A549 (cell line): Measurements from ENCODE around the gene HERPUD2. TPM values are rescaled to one million over a fixed set of nuclear protein-coding genes. Genes with fewer than 3 reads are reported as not detected.

Source experiments
- ATAC-seq, 2 experiments: fragments of 200-7000 bp in 1 of 2; fragments of >200 bp in 1 of 2; cut with Nextera tagmentation in 1 of 2; cut with Tn5 transposase in 1 of 2; 3 replicates each; pipeline versions ENCODE4 v1.8.0 to v1.9.1; 2018 to 2020; ENCODE audit warnings: mild to moderate bottlenecking in 1 of 2, moderate library complexity in 1 of 2
- CTCF ChIA-PET: fragments of 300-600 bp; sonication (Branson Sonifier 250); formaldehyde crosslinking; extraction: SDS; loops from one replicate; lab custom pipeline; 2021; ENCODE audit warnings: antibody characterized with exemption, inconsistent platforms; lab: Yijun Ruan, JAX
- POLR2A ChIA-PET: fragments of 350-600 bp; formaldehyde crosslinking; extraction: SDS; loops from one replicate; lab custom pipeline; 2021; ENCODE audit warnings: antibody characterized with exemption, inconsistent platforms; lab: Yijun Ruan, JAX
- DNase-seq, 2 experiments: peaks; one replicate each; pipeline versions ENCODE4 v3.0.0 to v3.0.0-alpha.2; 2011 to 2016; ENCODE audit warnings: low read depth in 1 of 2, low spot score in 1 of 2
- FAIRE-seq: peaks from 2 replicates; lab custom pipeline; 2011; peaks lifted over from hg19 to GRCh38; lab: Jason Lieb, UNC
- H3K27ac ChIP-seq, 2 experiments: fragments of >200 bp; sonication (Bioruptor Twin); formaldehyde crosslinking; 3 replicates each; pipeline ENCODE4 v1.5.1; 2016 to 2017
- H3K4me1 ChIP-seq: fragments of >200 bp; sonication (Bioruptor Twin); formaldehyde crosslinking; 3 replicates; pipeline ENCODE4 v1.6.1; 2016
- H3K4me2 ChIP-seq: fragments of >200 bp; sonication (Bioruptor Twin); formaldehyde crosslinking; 3 replicates; pipeline ENCODE4 v1.6.1; 2016
- H3K4me3 ChIP-seq: fragments of >200 bp; sonication (Bioruptor Twin); formaldehyde crosslinking; 3 replicates; pipeline ENCODE4 v1.5.1; 2016
- H3K9me3 ChIP-seq: fragments of >200 bp; sonication (Bioruptor Twin); formaldehyde crosslinking; 3 replicates; pipeline ENCODE4 v1.6.1; 2016
- CBX2 ChIP-seq: fragments of 200-600 bp; sonication (generic); IDR thresholded peaks from 2 replicates; pipeline ENCODE4 v1.6.1; 2016; ENCODE audit warnings: low read depth, mild to moderate bottlenecking, borderline replicate concordance
- CBX8 ChIP-seq: fragments of 200-600 bp; sonication (generic); IDR thresholded peaks from 2 replicates; pipeline ENCODE4 v1.6.1; 2016
- CEBPB ChIP-seq, 2 experiments: fragments of >200 bp in 1 of 2; sonication (Bioruptor Twin) in 1 of 2; formaldehyde crosslinking in 1 of 2; IDR thresholded peaks; 2 replicates each; pipeline ENCODE4 v1.6.1; 2012 to 2016
- CHD2 ChIP-seq: fragments of 150-350 bp; IDR thresholded peaks from 2 replicates; pipeline ENCODE4 v1.6.1; 2014; ENCODE audit warnings: low read length; ENCODE audit not compliant: partially characterized antibody
- CHD4 ChIP-seq: fragments of 200-600 bp; sonication (generic); IDR thresholded peaks from 2 replicates; pipeline ENCODE4 v1.6.1; 2016; ENCODE audit warnings: antibody characterized with exemption, mild to moderate bottlenecking, borderline replicate concordance
- FOSL2 ChIP-seq, 2 experiments: fragments of 450-650 bp in 1 of 2; fragments of >200 bp in 1 of 2; sonication (Bioruptor Twin) in 1 of 2; formaldehyde crosslinking; IDR thresholded peaks; 2 replicates each; pipeline versions ENCODE4 v1.5.0 to v1.6.1; 2016 to 2020; ENCODE audit warnings: mild to moderate bottlenecking in 1 of 2, moderate library complexity in 1 of 2
- GATA3 ChIP-seq: IDR thresholded peaks from 2 replicates; pipeline ENCODE4 v1.6.1; 2012; ENCODE audit warnings: borderline replicate concordance
- MAFK ChIP-seq: fragments of 450-650 bp; IDR thresholded peaks from 2 replicates; pipeline ENCODE4 v1.6.1; 2014; ENCODE audit not compliant: partially characterized antibody
- MAZ ChIP-seq: fragments of 150-350 bp; IDR thresholded peaks from 2 replicates; pipeline ENCODE4 v1.6.1; 2014; ENCODE audit warnings: antibody characterized with exemption, low read depth, low read length, borderline replicate concordance
- MYC ChIP-seq: IDR thresholded peaks from 2 replicates; pipeline ENCODE4 v1.6.1; 2012; ENCODE audit warnings: mild to moderate bottlenecking, inconsistent platforms, low read length, improper control_type of control experiment, borderline replicate concordance
- RAD21 ChIP-seq, 2 experiments: fragments of >200 bp in 1 of 2; sonication (Bioruptor Twin) in 1 of 2; formaldehyde crosslinking in 1 of 2; IDR thresholded peaks in 1 of 2; conservative IDR thresholded peaks in 1 of 2; 2 replicates in 1 of 2; 3 replicates in 1 of 2; pipeline ENCODE4 v1.6.1; 2012 to 2018; ENCODE audit warnings: inconsistent platforms in 1 of 2
- RARB ChIP-seq: fragments of 250-450 bp; sonication (Bioruptor Pico); IDR thresholded peaks from 2 replicates; pipeline ENCODE4 v1.8.0; 2021; ENCODE audit warnings: mild to moderate bottlenecking, moderate library complexity
- RNF2 ChIP-seq: fragments of 200-600 bp; sonication (generic); IDR thresholded peaks from 2 replicates; pipeline ENCODE4 v1.6.1; 2016; ENCODE audit warnings: low read depth, mild to moderate bottlenecking, antibody characterized with exemption, moderate library complexity, borderline replicate concordance
- SMC3 ChIP-seq: fragments of >200 bp; sonication (Bioruptor Twin); formaldehyde crosslinking; IDR thresholded peaks from 3 replicates; pipeline ENCODE4 v1.6.1; 2018; ENCODE audit warnings: inconsistent platforms
- SREBF2 ChIP-seq: fragments of 450-650 bp; IDR thresholded peaks from 2 replicates; pipeline ENCODE4 v1.6.1; 2014; ENCODE audit warnings: mild to moderate bottlenecking, moderate library complexity
- TP53 ChIP-seq: fragments of 250-450 bp; sonication (Bioruptor Pico); IDR thresholded peaks from 2 replicates; pipeline ENCODE4 v1.5.0; 2021; ENCODE audit warnings: mild to moderate bottlenecking, moderate library complexity
- ZC3H11A ChIP-seq: fragments of 450-650 bp; IDR thresholded peaks from 2 replicates; pipeline ENCODE4 v1.6.1; 2014; ENCODE audit warnings: antibody characterized with exemption, mild to moderate bottlenecking
- ZSCAN20 ChIP-seq: fragments of 250-450 bp; sonication (Bioruptor Pico); IDR thresholded peaks from 2 replicates; pipeline ENCODE4 v1.8.0; 2022; ENCODE audit warnings: mild to moderate bottlenecking, moderate library complexity
- WGBS: methylation state at CpG from one replicate; pipeline ENCODE4 v1.1.6; 2017; ENCODE audit errors: missing lambda C conversion rate; 5-methylcytosine and 5-hydroxymethylcytosine counted together
- polyA plus RNA-seq, 4 experiments: library from polyadenylated mRNA; depleted of rRNA in 3 of 4; stranded (reverse); fragments of >200 nt; fragmentation: RNase III in 1 of 4; extraction: RNeasy Plus Mini Kit Qiagen cat#74134 plus additional on column Dnase treatment in 1 of 4; gene quantifications; 2 replicates in 3 of 4; 3 replicates in 1 of 4; pipeline ENCODE4 v1.2.3, GENCODE V29; 2011 to 2017
- TF ChIP-seq, protein P1 (sequence below): fragments of 150-350 bp; IDR thresholded peaks from 2 replicates; pipeline ENCODE4 v1.6.1; 2014; ENCODE audit warnings: low read depth, mild to moderate bottlenecking, low read length
- TF ChIP-seq, protein P2 (sequence below): fragments of >200 bp; sonication (Bioruptor Twin); formaldehyde crosslinking; IDR thresholded peaks from 3 replicates; pipeline ENCODE4 v1.5.1; 2016
- TF ChIP-seq, protein P3 (sequence below): fragments of 250-450 bp; sonication (Bioruptor Pico); IDR thresholded peaks from 2 replicates; pipeline ENCODE4 v1.5.0; 2021; ENCODE audit warnings: mild to moderate bottlenecking, moderate library complexity, borderline replicate concordance

HERPUD2 gene
- polyA plus RNA-seq, 2 of the 4 experiments (the other 2 are of a cell fraction) = 13.2 to 34.8 TPM

DNA sequence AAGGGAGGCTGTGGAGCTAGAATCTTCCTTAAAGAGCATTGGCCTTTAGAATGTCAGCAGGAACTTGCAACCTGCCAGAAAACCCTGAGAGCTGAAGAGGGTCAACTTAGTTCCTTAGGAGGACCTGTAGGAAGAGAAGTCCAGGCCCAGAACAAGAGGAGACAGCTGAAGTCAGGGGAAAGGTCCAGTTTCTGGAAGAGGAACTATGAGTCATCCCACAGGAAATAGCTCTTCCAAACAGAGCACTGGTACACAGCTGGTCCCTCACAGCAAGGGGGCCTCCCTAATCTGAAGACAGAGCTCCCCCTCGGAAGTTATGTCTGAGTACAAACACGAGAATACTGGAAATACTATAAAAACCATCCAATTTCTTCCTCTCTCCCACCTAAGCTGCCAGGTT is 98.9 kb downstream of the HERPUD2 start:
- WGBS = 69% methylated on average over 2 of the region's 2 CpGs
- ChIA-PET POLR2A (no interaction called here), CTCF (interaction anchor here (0.6 to 3.1 kb wide), 3 partner anchors 12 to 178 kb away, joined by 3 to 13 read pairs (median 3); no protein-coding TSS in a partner anchor)
- no peak; a peak in 1 of 6 replicates for ATAC-seq
- Histone ChIP-seq H3K4me3 (no peak overlapping the region), H3K9me3 (no peaks in the 10 kb centered on the region), H3K4me2 (no peak overlapping the region), H3K4me1 (0 out of 3 replicates have a peak, but pooled peaks cover 3% of the 10 kb centered on the region), H3K27ac (no peak overlapping the region)
- DNase-seq = no peak
- no peak for TF ChIP-seq MAZ
- TF ChIP-seq, protein P1, sequence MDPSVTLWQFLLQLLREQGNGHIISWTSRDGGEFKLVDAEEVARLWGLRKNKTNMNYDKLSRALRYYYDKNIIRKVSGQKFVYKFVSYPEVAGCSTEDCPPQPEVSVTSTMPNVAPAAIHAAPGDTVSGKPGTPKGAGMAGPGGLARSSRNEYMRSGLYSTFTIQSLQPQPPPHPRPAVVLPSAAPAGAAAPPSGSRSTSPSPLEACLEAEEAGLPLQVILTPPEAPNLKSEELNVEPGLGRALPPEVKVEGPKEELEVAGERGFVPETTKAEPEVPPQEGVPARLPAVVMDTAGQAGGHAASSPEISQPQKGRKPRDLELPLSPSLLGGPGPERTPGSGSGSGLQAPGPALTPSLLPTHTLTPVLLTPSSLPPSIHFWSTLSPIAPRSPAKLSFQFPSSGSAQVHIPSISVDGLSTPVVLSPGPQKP = no peak
- no peak for TF ChIP-seq SMC3
- TF ChIP-seq ZSCAN20 (CRISPR knock-in tag) = no peak
- no peak for TF ChIP-seq ZC3H11A
- no peak for TF ChIP-seq CHD2
- TF ChIP-seq CEBPB (IDR thresholded peaks at IDR 0.05) = no peak
- no peak for TF ChIP-seq FOSL2 (IDR thresholded peaks at IDR 0.05)
- TF ChIP-seq FOSL2 (CRISPR knock-in tag; IDR thresholded peaks at IDR 0.05) = 0 out of 2 replicates have a peak, but pooled peaks have one; percentile 9
- no peak for FAIRE-seq

DNA sequence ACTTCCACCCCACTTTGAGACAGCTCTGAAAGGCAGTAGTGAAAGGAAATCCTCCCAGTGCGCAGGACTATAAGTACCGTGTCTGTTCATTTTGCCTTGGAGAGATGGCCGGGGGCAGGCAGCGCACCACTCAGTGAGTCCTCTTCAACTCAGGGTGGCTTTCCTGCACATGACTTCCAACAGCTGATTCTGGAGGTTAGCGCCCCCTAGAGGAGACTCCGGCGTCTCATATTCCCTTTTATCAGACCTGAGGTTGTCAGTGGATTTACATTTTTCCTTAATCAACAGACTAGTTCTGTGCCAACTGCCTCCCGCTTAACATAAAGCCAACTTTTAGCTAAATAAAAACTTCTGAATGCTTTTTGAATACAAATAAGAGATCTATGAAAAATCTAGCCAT is 101.0 kb downstream of the HERPUD2 start:
- DNase-seq = peak in 1 of 2 experiments; percentile 25
- no peaks in the 10 kb centered on the region for H3K9me3 ChIP-seq
- H3K4me2 ChIP-seq = no peak overlapping the region
- TF ChIP-seq SREBF2 = no peak
- TF ChIP-seq, protein P2, sequence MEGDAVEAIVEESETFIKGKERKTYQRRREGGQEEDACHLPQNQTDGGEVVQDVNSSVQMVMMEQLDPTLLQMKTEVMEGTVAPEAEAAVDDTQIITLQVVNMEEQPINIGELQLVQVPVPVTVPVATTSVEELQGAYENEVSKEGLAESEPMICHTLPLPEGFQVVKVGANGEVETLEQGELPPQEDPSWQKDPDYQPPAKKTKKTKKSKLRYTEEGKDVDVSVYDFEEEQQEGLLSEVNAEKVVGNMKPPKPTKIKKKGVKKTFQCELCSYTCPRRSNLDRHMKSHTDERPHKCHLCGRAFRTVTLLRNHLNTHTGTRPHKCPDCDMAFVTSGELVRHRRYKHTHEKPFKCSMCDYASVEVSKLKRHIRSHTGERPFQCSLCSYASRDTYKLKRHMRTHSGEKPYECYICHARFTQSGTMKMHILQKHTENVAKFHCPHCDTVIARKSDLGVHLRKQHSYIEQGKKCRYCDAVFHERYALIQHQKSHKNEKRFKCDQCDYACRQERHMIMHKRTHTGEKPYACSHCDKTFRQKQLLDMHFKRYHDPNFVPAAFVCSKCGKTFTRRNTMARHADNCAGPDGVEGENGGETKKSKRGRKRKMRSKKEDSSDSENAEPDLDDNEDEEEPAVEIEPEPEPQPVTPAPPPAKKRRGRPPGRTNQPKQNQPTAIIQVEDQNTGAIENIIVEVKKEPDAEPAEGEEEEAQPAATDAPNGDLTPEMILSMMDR = peak; percentile 21; the same call in 1 of the 3 replicates
- TF ChIP-seq, all 56 proteins: peak for 1
- Histone ChIP-seq H3K4me1 (0 out of 3 replicates have a peak, but pooled peaks cover 3% of the 10 kb centered on the region), H3K4me3 (no peak overlapping the region), H3K27ac (no peak overlapping the region)
- ChIA-PET CTCF (interaction anchor here (1.1 to 3.1 kb wide), 4 partner anchors 9 to 56 kb away, joined by 4 to 12 read pairs (median 4); no protein-coding TSS in a partner anchor), POLR2A (no interaction called here)
- FAIRE-seq = no peak
- ATAC-seq = peak in 1 of 2 experiments; percentile 54; a peak in 3 of 6 replicates
- 44% methylated on average over 8 of the region's 8 CpGs for WGBS

DNA sequence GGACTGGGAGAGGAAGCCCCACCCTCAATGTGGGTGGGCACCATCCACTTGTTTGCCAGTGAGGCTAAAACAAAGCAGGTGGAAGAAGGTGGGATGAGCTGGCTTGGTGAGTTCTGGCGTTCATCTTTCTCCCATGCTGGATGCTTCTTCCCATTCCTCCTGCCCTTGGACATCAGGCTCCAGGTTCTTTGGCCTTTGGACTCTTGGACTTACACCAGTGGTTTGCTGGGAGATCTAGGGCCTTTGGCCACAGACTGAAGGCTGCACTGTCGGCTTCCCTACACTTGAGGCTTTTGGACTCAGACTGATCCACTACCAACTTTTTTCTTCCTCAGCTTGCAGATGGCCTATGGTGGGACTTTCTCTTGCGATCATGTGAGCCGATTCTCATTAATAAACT is 106.3 kb downstream of the HERPUD2 start:
- ATAC-seq (no peak), DNase-seq (no peak), FAIRE-seq (no peak)
- POLR2A ChIA-PET = no interaction called here
- CTCF ChIA-PET = no interaction called here
- no peak overlapping the region for H3K27ac ChIP-seq
- H3K4me2 ChIP-seq = no peak overlapping the region
- TF ChIP-seq RARB (CRISPR knock-in tag) = no peak
- TF ChIP-seq SREBF2 = no peak
- no peak for TF ChIP-seq CBX2
- TF ChIP-seq MYC = no peak
- no peak for TF ChIP-seq MAFK
- TF ChIP-seq CBX8 = no peak
- no peak for TF ChIP-seq CHD4
- no peak for TF ChIP-seq RNF2
- TF ChIP-seq RAD21 (conservative IDR thresholded peaks at IDR 0.05 in 1 of 2, IDR thresholded peaks at IDR 0.05 in 1 of 2) = no peak
- TF ChIP-seq, protein P3, sequence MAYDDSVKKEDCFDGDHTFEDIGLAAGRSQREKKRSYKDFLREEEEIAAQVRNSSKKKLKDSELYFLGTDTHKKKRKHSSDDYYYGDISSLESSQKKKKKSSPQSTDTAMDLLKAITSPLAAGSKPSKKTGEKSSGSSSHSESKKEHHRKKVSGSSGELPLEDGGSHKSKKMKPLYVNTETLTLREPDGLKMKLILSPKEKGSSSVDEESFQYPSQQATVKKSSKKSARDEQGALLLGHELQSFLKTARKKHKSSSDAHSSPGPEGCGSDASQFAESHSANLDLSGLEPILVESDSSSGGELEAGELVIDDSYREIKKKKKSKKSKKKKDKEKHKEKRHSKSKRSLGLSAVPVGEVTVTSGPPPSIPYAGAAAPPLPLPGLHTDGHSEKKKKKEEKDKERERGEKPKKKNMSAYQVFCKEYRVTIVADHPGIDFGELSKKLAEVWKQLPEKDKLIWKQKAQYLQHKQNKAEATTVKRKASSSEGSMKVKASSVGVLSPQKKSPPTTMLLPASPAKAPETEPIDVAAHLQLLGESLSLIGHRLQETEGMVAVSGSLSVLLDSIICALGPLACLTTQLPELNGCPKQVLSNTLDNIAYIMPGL (CRISPR knock-in tag) = no peak
- TF ChIP-seq GATA3 = no peak
- no peak for TF ChIP-seq TP53
- 32% methylated on average over 4 of the region's 4 CpGs for WGBS
- no peaks in the 10 kb centered on the region for H3K4me1 ChIP-seq
- no peak overlapping the region for H3K4me3 ChIP-seq
- H3K9me3 ChIP-seq = no peaks in the 10 kb centered on the region
